Muscle of leg (tissue), 11 donors: ENCODE data around the gene ZNF627. TPM values are rescaled to one million over a fixed set of nuclear protein-coding genes. Genes with fewer than 3 reads are reported as not detected.
"Not testable (repeated sequence)": the region's sequence is repeated elsewhere in the genome, so short reads cannot be mapped to it uniquely, and the experiment has no call there.

Source experiments
- DNase-seq: peaks from one replicate; pipeline ENCODE4 v3.0.0; 2013
- H3K27ac ChIP-seq: one replicate; pipeline ENCODE4 v1.5.1; 2013; ENCODE audit warnings: mild to moderate bottlenecking, low read length, control low read depth
- H3K27me3 ChIP-seq: one replicate; pipeline ENCODE4 v1.6.1; 2013; ENCODE audit warnings: low read length; ENCODE audit not compliant: control insufficient read depth, insufficient read depth
- H3K36me3 ChIP-seq: one replicate; pipeline ENCODE4 v1.6.1; 2013; ENCODE audit warnings: low read length; ENCODE audit not compliant: control insufficient read depth, insufficient read depth
- H3K4me1 ChIP-seq: one replicate; pipeline ENCODE4 v1.6.1; 2013; ENCODE audit warnings: low read length; ENCODE audit not compliant: control insufficient read depth, insufficient read depth
- H3K4me3 ChIP-seq: one replicate; pipeline ENCODE4 v1.5.1; 2013; ENCODE audit warnings: low read length, control low read depth
- H3K9me3 ChIP-seq: replicated peaks from 2 replicates; pipeline ENCODE4 v1.6.1; 2013; ENCODE audit warnings: low read depth, low read length; ENCODE audit not compliant: control insufficient read depth
- WGBS: methylation state at CpG from one replicate; pipeline ENCODE4 v1.1.5; 2013; ENCODE audit warnings: missing lambda C conversion rate; ENCODE audit not compliant: insufficient coverage; 5-methylcytosine and 5-hydroxymethylcytosine counted together
- polyA plus RNA-seq, 8 donors: library from polyadenylated mRNA; unstranded; fragments of 120-200 nt; gene quantifications; one replicate each; pipeline versions ENCODE4 v1.2.1 to v1.2.3, GENCODE V29; 2013; ENCODE audit warnings: inconsistent platforms in 1 of 8, low replicate concordance in 1 of 8; ENCODE audit not compliant: insufficient read length in 8 of 8, insufficient read depth in 1 of 8
- total RNA-seq: library from RNA; stranded (reverse); fragments of 120-200 nt; gene quantifications from one replicate; pipeline ENCODE4 v1.2.4, GENCODE V29; 2013

ZNF627 gene
- total and polyA plus RNA-seq, 9 donors, result 11.1 to 20.5 (median 13.0) TPM

DNA sequence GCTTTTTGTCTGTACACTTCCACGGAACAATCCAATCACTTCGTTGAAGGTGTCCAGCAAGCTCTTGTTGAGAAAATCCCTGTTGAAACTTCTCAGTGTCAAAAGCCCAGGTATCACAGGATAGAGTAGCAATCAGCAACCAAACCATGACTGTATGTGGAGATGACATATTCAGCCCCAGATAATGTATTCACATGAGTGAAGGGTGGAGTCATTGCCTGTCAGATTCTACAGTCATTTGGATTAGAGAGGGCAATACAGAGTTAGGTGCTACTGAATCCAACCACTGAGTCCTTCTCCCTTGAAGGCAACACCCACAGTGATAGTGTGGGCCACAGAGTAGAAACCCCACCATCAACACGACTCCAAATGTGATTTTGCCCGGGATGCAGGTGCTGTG lies 23.3 kb downstream of the ZNF627 start:
- Histone ChIP-seq H3K4me1 (peaks cover 3% of the 10 kb centered on the region), H3K27ac (no peak overlapping the region), H3K27me3 (peaks cover 8% of the 10 kb centered on the region), H3K36me3 (peaks cover 50% of the 10 kb centered on the region), H3K4me3 (no peak overlapping the region), H3K9me3 (peaks cover 21% of the 10 kb centered on the region)
- WGBS, result 87% methylated on average over 3 of the region's 4 CpGs
- DNase-seq, result no peak

DNA sequence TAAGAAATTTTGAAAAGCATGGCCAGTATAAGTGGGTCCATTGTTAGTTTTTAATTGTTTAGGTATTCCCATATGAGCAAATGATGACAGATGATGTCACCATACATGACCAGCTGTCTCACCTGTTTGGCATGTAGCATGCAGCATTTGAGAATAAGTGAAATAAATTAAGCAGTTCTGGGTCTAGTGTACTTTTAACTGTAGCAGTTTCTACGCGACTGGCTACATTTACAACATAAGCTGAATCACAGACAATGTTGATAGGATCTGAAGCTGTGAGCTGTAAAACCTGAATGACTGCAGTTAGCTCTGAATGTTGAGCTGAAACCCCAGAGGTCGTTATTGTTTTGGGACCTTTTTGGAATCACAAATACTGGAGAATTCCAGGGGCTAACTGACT lies 25.1 kb downstream of the ZNF627 start:
- H3K4me3 ChIP-seq, H3K27ac ChIP-seq, H3K9me3 ChIP-seq, DNase-seq, H3K4me1 ChIP-seq: not testable (repeated sequence)
- H3K27me3 ChIP-seq, result peaks cover 20% of the 10 kb centered on the region
- peaks cover 34% of the 10 kb centered on the region for H3K36me3 ChIP-seq
- 0% methylated on average over 1 of the region's 3 CpGs for WGBS

DNA sequence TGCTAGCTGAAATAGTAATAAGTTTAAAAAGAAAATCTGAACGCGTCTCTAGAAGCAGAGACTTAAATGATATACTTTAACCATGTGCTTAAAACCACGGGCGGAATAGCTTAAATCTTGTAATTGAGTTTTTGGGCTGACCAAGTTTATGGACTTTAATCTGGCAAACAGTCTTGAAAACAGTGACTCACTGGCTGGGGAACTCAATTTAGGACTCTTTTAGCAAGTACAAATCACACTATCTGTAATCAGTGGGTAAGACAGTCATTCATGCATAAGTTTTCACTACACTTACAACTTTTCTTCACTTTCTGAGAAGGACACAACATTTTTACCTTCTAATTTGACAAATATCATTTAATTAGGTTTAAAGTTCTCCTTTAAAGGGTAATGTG lies 26.8 kb downstream of the ZNF627 start:
- Histone ChIP-seq H3K27ac (no peak overlapping the region), H3K9me3 (no peaks in the 10 kb centered on the region), H3K4me3 (no peak overlapping the region), H3K36me3 (peaks cover 20% of the 10 kb centered on the region), H3K27me3 (peaks cover 20% of the 10 kb centered on the region), H3K4me1 (peaks cover 3% of the 10 kb centered on the region)
- no peak for DNase-seq
- no CpG with 5 or more reads among the region's 4 CpGs for WGBS

DNA sequence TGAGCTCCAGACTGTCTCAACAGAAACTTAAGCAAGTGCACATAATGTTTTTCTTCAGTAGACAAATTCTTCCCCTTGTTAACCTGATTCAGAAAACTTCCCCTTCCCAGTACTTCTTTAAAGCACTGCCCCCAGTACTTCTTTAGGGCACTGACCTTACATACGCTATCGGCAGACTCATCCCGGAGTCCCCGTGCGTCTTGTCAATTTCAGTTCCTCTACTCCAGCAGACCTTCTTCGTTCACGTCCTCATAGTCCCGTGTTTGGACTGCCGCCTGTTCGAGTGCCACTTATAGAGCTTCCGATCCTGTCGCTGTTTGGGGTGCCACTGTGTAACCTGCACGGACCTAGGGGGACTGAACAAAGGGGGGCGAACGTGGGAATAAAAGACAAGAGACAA lies 29.0 kb downstream of the ZNF627 start:
- H3K36me3 ChIP-seq, result peaks cover 2% of the 10 kb centered on the region
- peaks cover 3% of the 10 kb centered on the region for H3K4me1 ChIP-seq
- 85% methylated on average over 15 of the region's 15 CpGs for WGBS
- H3K27ac ChIP-seq, result no peak overlapping the region
- peaks cover 20% of the 10 kb centered on the region for H3K27me3 ChIP-seq
- H3K9me3 ChIP-seq, result no peaks in the 10 kb centered on the region
- peak; percentile 50 for DNase-seq
- H3K4me3 ChIP-seq, result no peak overlapping the region

DNA sequence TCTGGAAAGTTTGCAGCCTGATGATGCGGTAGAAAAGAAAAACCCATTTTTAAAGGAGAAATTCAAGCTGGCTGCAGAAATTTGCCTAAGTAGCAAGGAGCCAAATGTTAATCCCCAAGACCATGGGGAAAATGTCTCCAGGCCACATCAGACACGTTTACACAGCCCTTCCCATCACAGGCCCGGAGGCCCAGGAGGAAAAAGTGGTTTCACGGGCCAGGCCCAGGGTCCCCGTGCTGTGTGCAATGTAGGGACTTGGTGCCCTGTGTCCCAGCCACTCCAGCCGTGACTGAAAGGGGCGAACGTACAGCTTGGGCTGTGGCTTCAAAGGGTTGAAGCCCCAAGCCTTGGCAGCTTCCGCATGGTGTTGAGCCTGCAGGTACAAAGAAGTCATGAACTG lies 35.9 kb downstream of the ZNF627 start:
- DNase-seq, result no peak
- H3K4me3 ChIP-seq, result no peak overlapping the region
- no peak overlapping the region for H3K27ac ChIP-seq
- no peaks in the 10 kb centered on the region for H3K27me3 ChIP-seq
- no peaks in the 10 kb centered on the region for H3K36me3 ChIP-seq
- 87% methylated on average over 7 of the region's 9 CpGs for WGBS
- no peaks in the 10 kb centered on the region for H3K4me1 ChIP-seq
- H3K9me3 ChIP-seq, result no peaks in the 10 kb centered on the region

DNA sequence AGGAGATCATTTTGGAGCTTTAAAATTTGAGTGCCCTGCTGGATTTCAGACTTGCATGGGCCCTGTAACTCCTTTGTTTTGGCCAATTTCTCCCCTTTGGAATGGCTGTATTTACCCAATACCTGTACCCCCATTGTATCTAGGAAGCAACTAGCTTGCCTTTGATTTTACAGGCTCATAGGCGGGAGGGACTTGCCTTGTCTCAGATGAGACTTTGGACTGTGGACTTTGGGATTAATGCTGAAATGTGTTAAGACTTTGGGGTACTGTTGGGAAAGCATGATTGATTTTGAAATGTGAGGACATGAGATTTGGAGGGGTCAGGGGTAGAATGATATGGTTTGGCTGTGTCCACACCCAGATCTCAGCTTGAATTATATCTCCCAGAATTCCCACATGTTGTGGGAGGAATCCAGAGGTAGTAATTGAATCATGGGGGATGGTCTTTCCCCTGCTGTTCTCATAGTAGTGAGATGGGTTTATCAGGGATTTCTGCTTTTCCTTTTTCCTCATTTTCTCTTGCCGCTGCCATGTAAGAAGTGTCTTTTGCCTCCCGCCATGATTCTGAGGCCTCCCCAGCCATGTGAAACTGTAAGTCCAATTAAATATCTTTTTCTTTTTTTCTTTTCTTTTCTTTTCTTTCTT lies 36.9 kb downstream of the ZNF627 start:
- not testable (repeated sequence) for DNase-seq, H3K36me3 ChIP-seq, H3K27me3 ChIP-seq, H3K4me1 ChIP-seq, H3K9me3 ChIP-seq, H3K4me3 ChIP-seq, H3K27ac ChIP-seq
- WGBS, result 67% methylated on average over 1 of the region's 3 CpGs

DNA sequence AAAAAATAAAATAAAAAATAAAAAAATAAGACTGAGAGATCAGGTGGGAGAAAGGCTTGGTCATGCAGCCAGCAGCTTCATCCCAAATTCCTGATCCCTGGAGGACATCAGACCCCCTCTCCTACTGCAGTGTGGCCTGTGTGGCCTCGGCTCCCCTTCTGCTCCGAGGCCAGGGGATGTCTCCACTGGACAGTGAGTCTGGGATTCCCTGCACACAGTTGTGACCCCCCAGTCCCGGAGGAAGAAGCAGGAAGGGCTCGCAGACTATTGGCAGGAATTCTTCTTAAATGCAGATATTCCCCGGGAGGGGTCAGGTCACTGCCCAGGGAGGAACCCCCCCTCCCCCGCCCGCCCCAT lies 41.9 kb downstream of the ZNF627 start:
- 0% methylated on average over 4 of the region's 7 CpGs for WGBS
- Histone ChIP-seq H3K4me1 (peaks cover 6% of the 10 kb centered on the region), H3K4me3 (peak overlapping the region; percentile 84), H3K36me3 (no peaks in the 10 kb centered on the region), H3K27me3 (no peaks in the 10 kb centered on the region), H3K27ac (no peak overlapping the region), H3K9me3 (no peaks in the 10 kb centered on the region)
- no peak for DNase-seq

DNA sequence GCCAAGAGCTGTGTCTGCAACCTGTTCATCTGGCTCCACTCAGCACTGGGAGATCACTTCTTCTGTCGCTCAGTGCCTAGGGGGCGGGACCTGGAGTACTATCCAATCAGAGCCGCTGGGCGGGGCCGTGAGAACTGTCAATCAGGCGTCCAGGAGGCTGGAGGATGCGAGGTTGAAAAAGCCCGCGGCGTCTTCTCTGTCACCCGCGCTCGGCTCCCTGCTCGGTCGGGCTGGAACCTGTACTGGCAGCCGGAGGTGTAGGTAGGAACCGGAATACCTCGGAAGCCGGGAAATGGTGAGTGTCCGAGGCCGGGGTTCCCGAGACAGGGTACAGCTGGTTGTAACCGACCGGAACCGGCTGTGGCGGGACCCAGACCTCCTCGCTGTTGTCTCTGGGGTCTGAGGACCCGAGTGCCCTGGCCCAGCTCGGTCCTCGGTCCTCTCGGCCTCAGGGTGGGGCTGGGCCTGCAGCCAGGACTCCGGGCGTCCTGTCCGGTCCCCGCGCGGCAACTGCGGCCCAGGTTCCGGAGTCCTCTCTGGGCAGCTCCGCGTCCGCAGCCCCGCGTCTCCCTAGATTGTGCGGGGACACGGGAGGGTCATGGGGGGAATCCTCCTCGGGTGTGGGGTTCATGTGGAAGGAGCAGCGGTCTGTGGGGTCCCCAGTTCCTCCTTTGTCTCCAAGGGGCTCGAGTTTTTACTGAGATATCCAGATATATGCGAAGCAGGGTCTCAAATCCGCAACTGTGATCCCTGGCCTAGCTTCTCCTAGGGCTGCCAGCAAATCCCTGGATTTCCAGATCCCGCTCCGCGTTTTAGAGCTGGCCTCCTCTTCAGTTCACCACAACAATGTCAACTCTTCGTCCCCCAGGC lies 42.6 kb downstream of the ZNF627 start:
- peak; percentile 97 for DNase-seq
- under 1% methylated on average over 42 of the region's 55 CpGs for WGBS
- H3K4me1 ChIP-seq, result peaks cover 6% of the 10 kb centered on the region
- no peaks in the 10 kb centered on the region for H3K27me3 ChIP-seq
- H3K36me3 ChIP-seq, result no peaks in the 10 kb centered on the region
- H3K4me3 ChIP-seq, result peak overlapping the region; percentile 84
- H3K9me3 ChIP-seq, result no peaks in the 10 kb centered on the region
- H3K27ac ChIP-seq, result peak overlapping the region; percentile 47

DNA sequence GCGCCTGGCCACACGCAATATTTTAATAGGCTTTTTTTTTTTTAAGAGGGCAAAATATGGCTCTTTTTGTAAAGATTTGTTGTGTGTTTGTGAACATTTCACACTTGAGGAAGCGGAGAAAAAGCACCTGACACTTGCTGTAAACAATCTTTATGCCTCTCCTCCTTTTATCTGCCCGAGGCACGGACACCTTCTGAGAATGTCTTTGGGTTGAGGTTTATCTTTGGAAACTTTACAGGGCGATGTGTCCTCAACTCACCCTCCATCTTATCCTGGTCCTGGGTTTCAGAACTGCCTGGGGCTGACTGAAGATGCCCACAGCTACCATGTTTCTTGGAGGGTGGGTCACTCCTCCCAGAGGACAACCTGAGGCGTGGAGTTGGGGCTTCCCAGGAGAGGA lies 44.0 kb downstream of the ZNF627 start:
- Histone ChIP-seq H3K4me3 (no peak overlapping the region), H3K27me3 (no peaks in the 10 kb centered on the region), H3K9me3 (no peaks in the 10 kb centered on the region), H3K36me3 (no peaks in the 10 kb centered on the region), H3K4me1 (peaks cover 6% of the 10 kb centered on the region), H3K27ac (no peak overlapping the region)
- WGBS, result 83% methylated on average over 2 of the region's 7 CpGs
- DNase-seq, result no peak

DNA sequence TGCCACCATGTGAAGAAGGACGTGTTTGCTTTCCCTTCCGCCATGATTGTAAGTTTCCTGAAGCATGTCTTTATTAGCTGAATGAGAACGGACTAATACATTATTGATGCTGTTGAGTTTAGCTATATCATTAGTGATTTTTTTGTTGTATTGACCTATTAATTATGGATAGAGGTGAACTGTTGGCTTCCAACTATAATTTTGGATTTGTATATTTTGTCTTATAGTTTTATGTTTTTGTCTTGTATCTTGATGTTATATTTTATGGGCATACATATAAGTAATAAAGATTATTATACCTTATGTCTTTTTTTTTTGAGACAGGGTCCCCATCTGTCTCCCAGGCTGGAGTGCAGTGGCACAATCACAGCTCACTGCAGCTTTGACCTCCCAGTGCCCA lies 45.6 kb downstream of the ZNF627 start:
- H3K4me3 ChIP-seq, result no peak overlapping the region
- no peaks in the 10 kb centered on the region for H3K27me3 ChIP-seq
- H3K9me3 ChIP-seq, result no peaks in the 10 kb centered on the region
- no peaks in the 10 kb centered on the region for H3K36me3 ChIP-seq
- no peak for DNase-seq
- WGBS, result no CpG with 5 or more reads among the region's 3 CpGs
- peaks cover 6% of the 10 kb centered on the region for H3K4me1 ChIP-seq
- no peak overlapping the region for H3K27ac ChIP-seq
